GM19467 (cell line): ENCODE measurements around the gene VSNL1.

Source experiments
- ATAC-seq: cut with Tn5 transposase; IDR thresholded peaks from one replicate; pipeline ENCODE4 v1.9.1; 2021; ENCODE audit warnings: mild to moderate bottlenecking, moderate library complexity; ENCODE audit not compliant: unreplicated experiment

VSNL1 gene

GRCh38 chr2:17683981-17684380 lies 143.5 kb downstream of the VSNL1 start:
- ATAC-seq, result no peak

GRCh38 chr2:17688600-17688999 lies 148.1 kb downstream of the VSNL1 start:
- ATAC-seq, result no peak

GRCh38 chr2:17689010-17689409 lies 148.5 kb downstream of the VSNL1 start:
- no peak for ATAC-seq

- no peak for ATAC-seq
Observed at GRCh38 chr2:17690776-17691175, 150.3 kb downstream of the VSNL1 start.
